Skeletal muscle cell (primary cell): Measurements from ENCODE around the gene CDKAL1.
A peak's percentile ranks its signal among the peaks of the same experiment; 100 is the strongest.

Experiments
- DNase-seq: peaks from one replicate; pipeline ENCODE4 v3.0.0-alpha.2; 2010; ENCODE audit warnings: low read depth
- H3K4me3 ChIP-seq: 2 replicates; pipeline ENCODE4 v1.5.1; 2011; ENCODE audit warnings: low read depth, mild to moderate bottlenecking, control low read depth, low read length, moderate library complexity

The CDKAL1 gene

DNA sequence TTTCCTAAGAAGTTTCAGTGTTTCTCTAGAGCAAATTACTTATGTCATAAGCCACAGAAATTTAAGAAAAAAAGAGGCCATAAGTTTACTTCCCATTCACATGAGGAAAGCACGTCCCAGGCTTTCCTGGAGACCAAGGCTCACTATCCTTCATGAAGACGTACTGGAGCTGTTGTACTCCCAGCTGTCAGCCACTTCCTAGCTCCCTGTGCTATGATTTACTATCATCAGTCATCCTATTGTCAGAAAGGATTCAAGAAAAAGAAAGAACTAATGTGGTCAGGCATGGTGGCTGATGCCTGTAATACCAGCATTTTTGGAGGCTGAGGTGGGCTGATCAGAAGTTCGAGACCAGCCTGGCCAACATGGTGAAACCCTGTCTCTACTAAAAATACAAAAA, 721.9 kb downstream of the CDKAL1 start:
- H3K4me3 ChIP-seq, result no peak overlapping the region
- no peak for DNase-seq

DNA sequence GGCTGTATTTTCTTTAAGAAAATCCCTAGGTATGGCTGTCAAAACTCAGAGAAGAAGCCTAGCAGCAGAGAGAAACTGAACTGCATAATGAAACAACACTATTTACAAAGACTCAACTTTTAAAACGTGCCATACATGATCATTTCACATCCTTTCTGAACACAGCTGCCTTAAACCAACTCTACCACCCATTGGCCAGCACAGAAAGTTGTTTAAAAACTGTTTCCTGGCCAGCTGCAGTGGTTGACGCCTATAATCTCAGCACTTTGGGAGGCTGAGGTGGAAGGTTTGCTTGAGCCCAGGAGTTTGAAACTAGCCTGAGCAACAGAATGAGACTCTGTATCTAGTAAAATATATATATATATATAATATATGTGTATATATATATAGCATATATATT, 722.9 kb downstream of the CDKAL1 start:
- DNase-seq, result no peak
- H3K4me3 ChIP-seq, result no peak overlapping the region

DNA sequence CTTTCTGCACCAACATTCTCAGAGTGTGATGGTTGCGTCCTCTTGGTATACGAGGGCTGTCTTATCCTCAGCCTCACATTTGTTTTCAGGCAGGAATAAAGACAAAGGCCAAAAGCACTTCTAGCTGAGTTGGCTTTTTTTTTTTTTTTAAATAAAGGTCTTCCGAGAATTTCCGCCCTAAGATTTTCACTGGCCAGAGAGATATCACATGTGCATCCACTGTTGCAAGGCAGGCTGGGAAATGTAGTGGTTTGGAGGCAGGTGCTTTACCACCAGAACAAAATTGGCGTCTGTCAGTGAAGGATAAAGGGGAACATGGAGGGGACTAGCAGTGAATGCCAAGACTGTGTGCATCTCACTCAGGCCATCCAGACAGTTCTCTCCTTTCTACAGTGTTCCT, 724.4 kb downstream of the CDKAL1 start:
- no peak overlapping the region for H3K4me3 ChIP-seq
- no peak for DNase-seq

- no peak for DNase-seq
- H3K4me3 ChIP-seq, result no peak overlapping the region
Measured at GRCh38 chr6:21259660-21260059, 725.4 kb downstream of the CDKAL1 start.

DNA sequence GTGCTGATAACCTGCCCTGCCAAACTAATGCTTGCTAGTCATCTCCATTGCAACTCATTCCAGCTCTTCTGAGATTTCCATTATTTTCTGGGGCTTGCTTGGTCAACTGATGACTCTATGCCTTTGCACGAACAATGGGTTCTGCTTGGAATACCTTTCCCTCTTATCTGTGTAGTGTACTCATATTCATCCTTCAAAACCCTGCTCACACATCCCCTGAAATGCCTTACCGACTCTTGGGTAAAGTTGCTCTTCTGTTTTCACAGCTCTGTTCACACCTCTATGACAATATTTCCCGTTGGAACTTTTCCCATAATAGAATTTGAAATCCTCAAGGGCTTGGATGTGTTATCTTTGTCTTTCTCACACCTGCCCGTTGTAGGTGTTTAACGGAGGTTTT, 728.2 kb downstream of the CDKAL1 start:
- no peak for DNase-seq

GRCh38 chr6:21263531-21264287, 729.5 kb downstream of the CDKAL1 start:
- peak; percentile 51 for DNase-seq
- H3K4me3 ChIP-seq, result no peak overlapping the region

More for the DNA sequence above, 728.2 kb downstream of the CDKAL1 start:
- no peak overlapping the region for H3K4me3 ChIP-seq

GRCh38 chr6:21264288-21265033, 730.2 kb downstream of the CDKAL1 start:
- H3K4me3 ChIP-seq, result no peak overlapping the region

GRCh38 chr6:21265034-21265729, 730.9 kb downstream of the CDKAL1 start:
- no peak overlapping the region for H3K4me3 ChIP-seq
- DNase-seq, result no peak

More at GRCh38 chr6:21264288-21265033, 730.2 kb downstream of the CDKAL1 start:
- no peak for DNase-seq

- no peak overlapping the region for H3K4me3 ChIP-seq
- DNase-seq, result peak; percentile 11
Measured at GRCh38 chr6:21265730-21266044, 731.4 kb downstream of the CDKAL1 start.

GRCh38 chr6:21270636-21271201, 736.5 kb downstream of the CDKAL1 start:
- DNase-seq, result no peak
- H3K4me3 ChIP-seq, result no peak overlapping the region

DNA sequence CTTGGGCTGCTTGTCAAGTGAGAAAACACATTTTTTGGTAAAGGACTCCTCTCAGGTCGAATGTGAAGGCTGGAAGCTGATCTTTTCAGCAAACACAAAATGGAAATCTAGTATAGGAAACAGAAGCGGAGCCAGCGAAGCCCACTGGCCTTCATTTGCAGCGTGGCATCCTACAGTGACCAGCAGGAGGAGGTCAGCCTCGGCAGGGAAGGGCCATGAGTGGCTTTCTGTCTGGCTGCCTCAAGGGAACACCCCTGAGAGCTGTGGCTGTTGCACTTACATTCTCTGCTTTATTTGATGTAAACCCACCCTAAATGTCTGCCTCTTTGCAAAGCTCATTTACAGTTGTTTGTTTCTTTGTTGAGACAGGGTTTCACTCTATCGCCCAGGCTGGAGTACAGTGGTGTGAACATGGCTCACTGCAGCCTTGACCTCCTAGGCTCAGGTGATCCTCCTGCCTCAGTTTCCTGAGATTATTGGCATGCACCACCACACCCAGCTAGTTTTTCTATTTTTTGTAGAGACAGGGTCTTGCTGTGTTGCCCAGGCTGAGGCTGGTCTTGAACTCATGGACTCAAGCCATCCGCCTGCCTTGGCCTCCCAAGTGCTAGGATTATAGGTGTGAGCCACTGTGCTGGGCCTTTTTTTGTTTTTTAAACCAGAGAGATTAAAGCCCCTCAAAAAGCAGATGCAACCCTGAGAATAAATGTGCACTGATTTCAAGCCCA, 737.3 kb downstream of the CDKAL1 start:
- DNase-seq, result no peak
- H3K4me3 ChIP-seq, result no peak overlapping the region

DNA sequence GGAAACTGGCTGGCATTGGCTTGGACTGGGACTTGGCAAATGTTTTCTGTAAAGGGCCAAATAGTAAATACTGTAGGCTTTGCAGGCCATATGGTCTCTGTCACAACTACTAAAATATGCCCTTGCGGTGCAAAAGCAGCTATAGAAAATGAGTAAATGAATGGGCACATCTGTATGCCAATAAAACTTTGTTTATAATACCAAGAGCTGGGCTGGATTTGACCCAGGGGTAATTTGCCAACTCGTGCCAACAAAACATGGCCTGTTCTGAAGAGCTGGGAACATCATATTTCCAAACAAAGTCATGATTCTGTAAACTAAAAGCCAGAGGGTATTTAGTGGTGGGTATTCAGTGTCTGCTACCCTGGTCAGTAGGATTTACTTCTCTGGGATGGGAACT, 739.2 kb downstream of the CDKAL1 start:
- DNase-seq, result no peak
- no peak overlapping the region for H3K4me3 ChIP-seq

GRCh38 chr6:21274851-21275250, 740.6 kb downstream of the CDKAL1 start:
- H3K4me3 ChIP-seq, result no peak overlapping the region
- DNase-seq, result no peak

DNA sequence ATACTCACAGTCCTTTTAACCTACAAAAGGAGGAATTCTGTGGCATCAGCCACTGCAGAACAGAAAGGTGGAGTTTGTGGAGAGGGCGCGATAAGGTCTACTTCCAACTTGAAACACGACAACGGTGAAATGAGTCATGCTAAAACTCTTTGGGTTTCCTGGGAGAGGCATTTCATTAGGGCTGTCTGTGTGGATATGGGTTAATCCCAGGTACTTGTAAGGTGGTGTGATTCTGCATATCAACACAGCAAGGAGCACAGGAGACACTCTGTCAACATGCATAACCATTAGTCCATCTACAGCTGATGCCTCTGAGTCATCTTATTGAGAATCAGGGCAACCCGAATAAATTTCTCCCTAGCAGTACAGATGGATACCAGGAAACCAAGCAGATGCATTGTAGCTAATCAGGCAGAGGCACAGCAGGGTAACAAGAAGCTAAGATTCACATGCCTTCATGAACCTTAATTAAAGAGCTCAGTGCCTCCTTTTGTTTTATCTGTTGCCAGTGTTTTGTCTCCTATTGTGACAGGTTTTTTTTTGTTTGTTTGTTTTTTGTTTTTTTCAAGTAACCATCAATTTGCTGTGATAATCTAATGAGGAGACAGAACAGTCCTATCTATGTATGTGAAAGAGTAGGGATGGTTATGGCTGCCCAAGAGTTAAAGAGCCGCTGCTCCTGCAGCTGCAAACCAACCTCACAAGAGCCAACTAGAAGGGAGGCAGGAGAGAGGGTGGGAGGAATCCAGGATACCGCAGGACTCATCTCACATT, 743.5 kb downstream of the CDKAL1 start:
- no peak for DNase-seq
- no peak overlapping the region for H3K4me3 ChIP-seq

- no peak for DNase-seq
- no peak overlapping the region for H3K4me3 ChIP-seq
Measured at GRCh38 chr6:21278375-21278745, 744.1 kb downstream of the CDKAL1 start.

DNA sequence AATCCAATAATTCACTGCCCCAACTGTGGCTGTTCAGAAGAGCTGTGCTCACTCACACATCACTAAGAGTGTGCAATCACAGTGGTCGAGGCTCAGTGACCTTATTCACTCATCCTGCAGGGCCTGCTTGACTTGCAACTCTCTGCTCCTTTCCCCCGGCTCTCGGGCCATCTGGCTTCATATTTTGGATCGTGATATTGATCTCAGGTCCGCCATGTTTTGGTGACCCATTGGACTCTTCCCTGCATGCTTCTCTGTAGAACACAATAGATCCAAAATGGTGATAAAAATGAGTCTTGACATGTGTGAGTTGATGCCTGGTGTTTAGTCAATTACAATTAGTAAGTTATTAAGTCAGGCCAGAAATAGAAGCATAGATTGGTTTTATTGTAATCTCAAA, 745.4 kb downstream of the CDKAL1 start:
- no peak overlapping the region for H3K4me3 ChIP-seq
- DNase-seq, result no peak

GRCh38 chr6:21281366-21281765, 747.1 kb downstream of the CDKAL1 start:
- no peak overlapping the region for H3K4me3 ChIP-seq
- no peak for DNase-seq
